ENCODE measurements around the gene PPP1R12B.
"Not testable (repeated sequence)": the region's sequence is repeated elsewhere in the genome, so short reads cannot be mapped to it uniquely, and the experiment has no call there.

Gene PPP1R12B

DNA sequence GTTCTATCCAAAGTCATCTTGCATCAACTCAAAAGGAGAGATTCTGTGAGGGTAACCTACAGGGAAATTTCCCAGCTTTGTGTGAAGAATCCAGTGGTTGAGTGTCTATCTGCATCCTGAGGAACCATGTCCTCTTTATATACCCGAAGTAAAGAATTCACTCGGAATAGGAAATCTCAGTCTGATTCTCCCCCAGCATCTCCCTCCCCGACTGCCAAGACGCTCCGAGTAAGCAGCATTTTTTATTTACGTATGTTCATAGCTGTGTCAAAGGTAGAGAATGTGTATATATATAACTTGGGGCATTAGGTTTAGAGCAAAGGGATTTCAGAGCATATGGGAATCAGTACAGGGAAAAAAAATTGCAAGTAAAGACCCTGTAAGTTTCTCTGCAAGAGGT lies 191.5 kb downstream of the PPP1R12B start:
- no peak for DNase-seq

- no peak for DNase-seq
Observed at GRCh38 chr1:202540448-202540847, 191.9 kb downstream of the PPP1R12B start.

DNA sequence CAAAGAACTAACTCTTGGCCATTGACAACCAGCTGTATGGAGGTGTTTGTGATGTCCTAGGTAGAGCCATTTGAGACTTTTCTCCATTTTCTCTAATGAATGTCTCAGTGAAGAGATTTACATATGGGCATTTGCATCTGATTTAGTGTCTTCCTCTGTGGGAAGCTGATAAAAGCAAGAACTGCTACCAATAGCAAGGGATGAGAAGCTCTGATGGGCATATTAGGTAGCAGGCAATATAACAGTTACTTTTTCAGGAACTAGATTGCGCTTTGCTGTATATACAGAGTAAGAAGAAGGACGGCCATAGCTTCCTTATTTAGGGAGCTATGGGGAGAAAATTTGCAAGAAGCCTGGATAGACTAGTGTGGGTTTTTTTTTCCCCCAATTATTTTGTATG lies 192.4 kb downstream of the PPP1R12B start:
- DNase-seq = not testable (repeated sequence)

DNA sequence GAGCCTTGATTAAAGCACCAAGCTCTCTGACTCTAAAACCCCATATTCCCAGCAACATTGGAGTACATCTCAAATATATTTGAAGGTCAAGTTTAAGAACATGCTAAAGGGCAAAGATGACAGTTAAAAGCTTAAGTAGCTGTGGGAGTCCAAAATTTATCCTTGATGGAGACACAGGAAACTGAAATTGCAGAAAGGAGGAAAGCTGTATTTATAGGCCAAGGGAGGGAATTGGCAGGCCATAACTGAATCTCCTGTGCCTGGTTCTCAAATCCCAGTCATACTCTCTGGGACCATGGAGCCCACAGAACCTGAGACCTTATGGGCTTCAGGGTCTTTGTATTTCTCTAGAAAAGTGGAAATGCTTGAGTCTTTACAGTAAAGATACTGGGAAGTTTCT lies 193.9 kb downstream of the PPP1R12B start:
- DNase-seq = not testable (repeated sequence)

DNA sequence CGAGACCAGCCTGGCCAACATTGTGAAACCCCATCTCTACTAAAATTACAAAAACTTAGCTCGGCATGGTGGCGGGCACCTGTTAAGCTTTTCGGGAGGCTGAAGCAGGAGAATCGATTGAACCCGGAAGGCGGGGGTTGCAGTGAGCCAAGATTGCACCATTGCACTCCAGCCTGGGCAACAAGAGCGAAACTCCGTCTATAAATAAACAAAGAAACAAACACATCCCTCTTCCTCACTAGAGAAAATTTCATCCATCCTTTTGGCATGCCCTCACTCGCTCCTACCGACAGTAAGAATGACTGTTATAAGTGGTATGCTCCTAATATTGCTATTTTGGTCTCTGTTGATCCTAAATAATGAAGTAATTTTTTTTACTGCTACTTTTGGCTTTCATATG lies 195.0 kb downstream of the PPP1R12B start:
- DNase-seq = not testable (repeated sequence)

DNA sequence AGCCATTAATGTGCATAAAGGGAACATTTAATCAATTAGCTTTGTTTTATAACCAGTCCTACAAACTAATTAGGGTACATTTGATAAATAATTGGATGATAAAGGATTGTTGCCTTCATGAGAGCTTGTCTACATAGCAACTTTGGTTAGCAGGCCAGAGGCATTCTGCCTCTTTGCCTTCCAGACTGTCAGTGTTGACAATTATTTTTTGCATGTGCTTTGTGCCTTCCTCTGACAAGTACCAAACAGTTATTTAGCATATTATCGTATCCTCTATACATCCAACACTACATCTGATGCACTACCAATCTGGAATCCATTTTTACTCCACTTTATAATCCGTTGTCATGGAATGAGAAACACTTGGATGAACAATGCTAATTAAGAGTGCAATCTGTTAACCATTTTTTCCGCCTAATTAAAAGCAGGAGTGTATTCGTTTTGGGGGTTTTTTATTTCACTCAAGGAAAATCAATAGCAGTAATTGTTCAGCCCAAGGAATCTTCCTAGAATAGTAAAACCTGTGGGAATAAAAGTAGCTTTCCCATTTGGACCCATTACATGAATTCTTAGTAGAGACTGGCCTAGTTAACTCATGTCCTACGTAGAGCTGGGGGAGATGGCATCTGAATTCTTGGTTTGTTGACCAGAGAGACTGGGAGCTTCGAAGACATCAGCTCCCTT lies 196.4 kb downstream of the PPP1R12B start:
- DNase-seq = not testable (repeated sequence)

- not testable (repeated sequence) for DNase-seq
Observed at GRCh38 chr1:202545647-202546303, 197.3 kb downstream of the PPP1R12B start.

DNA sequence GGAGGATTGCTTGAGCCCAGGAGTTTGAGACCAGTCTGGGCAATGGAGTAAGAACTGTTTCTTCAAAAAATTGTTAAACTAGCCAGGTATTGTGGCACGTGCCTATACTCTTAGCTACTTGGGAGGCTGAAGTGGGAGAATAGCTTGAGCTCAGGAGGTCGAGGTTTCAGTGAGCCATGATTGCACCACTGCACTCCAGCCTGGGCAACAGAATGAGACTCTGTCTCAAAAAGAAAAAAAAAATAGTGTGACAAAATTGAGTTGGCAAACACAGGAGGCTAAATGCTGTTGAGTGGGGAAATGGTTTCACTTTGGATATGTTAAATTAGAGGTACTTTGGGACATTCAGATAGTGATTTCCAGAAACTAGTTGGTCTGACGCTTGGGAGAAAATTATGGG lies 197.9 kb downstream of the PPP1R12B start:
- not testable (repeated sequence) for DNase-seq

DNA sequence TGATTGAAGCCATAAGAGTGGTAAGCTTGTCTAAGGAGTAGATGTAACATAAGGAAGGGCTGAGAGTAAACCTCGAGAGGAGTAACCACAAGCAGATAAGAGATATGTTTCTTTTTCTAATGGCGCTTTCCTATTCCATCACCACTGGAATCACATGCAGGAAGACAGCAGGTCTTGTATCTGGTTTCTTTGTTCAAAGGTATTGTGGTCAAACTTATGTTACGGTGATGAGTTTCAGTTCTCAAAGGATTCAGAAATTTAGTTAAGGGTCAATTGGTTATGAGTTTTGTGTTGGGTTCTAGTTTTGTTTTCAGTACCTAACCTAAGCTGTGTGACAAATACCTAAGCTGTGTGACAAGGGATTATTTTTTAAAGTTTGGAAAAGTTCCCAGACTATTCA lies 198.3 kb downstream of the PPP1R12B start:
- DNase-seq = not testable (repeated sequence)

- no peak for DNase-seq
Observed at GRCh38 chr1:202547215-202547614, 198.7 kb downstream of the PPP1R12B start.

DNA sequence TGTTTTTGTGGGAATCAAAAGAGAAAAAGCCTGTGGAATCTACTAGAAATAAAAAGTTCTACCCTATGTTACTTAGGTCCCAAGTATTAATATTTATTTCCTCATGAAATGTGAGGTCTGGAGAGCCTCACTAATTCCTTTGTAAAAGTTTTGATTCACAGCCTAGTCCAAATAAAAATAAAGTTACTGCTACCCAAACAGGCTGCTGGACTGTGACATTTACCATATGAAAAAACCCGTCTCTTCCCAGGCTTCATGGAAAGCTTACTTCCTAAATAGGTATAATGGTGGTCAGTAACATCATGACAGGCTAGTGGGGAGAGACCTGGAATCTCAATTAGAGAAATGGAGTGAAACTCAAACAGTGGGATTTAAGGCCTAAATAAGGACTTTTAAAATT lies 201.6 kb downstream of the PPP1R12B start:
- not testable (repeated sequence) for DNase-seq

GRCh38 chr1:202551683-202552082 lies 203.2 kb downstream of the PPP1R12B start:
- no peak for DNase-seq

DNA sequence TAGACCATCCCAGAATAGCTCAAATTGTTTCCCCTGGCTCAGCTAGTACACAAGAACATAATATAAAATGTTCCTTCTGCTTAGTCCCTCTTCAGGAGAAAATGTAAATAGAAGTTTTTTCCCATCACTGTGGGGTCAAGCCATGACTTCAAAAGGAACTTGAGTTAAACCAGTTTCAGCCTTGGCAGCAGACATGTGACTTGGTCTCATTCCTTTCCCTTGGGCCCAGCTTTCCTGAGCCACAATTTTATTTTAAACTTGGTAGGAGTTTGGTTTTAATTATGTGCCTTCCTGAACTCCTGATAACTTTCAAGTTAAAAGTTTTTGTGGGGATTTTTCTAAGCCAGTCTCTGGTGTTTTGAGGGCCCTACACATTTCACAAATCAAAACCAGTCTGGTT lies 204.1 kb downstream of the PPP1R12B start:
- DNase-seq = not testable (repeated sequence)

DNA sequence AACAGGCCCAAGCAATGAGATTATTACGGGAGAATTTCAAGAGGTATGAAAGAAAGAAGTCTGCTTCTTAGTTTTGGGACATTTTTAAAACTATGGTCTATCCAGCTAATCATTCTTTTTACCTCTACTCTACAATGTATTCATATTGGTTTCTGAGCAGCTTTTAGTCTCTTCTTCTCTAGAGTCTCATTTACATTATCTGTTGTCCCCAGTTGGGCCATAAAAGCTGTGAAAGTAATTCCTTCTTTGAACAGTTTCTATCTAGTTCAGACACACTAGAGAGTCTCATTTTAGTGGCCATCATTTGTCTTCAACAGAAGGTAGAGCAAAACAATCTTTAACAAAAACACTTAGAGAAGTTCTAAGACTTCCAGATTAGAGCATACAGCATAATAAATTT lies 204.6 kb downstream of the PPP1R12B start:
- not testable (repeated sequence) for DNase-seq

DNA sequence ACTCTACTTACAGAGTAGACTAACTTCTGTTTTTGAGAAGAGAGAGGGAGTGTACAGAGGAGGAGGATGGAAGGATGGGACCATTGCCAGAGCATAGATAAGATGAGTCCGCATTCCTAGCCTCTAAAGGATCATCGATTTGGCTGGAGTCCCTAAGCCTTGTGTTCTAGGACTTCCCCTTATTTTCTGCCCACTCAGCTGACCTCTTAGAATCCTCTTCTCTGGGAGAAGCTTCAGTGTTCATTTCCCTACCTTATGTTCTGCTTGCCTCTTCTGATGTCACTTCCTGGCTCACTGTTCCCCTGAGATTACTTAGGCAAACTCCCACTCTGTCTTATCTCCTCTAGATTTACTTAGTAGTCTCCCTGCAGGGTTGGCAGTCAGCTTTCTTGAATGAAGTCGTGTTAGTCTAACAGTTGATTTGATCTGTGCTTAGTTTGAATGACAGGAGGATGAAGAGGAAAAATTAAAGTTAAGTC lies 205.1 kb downstream of the PPP1R12B start:
- DNase-seq = no peak

DNA sequence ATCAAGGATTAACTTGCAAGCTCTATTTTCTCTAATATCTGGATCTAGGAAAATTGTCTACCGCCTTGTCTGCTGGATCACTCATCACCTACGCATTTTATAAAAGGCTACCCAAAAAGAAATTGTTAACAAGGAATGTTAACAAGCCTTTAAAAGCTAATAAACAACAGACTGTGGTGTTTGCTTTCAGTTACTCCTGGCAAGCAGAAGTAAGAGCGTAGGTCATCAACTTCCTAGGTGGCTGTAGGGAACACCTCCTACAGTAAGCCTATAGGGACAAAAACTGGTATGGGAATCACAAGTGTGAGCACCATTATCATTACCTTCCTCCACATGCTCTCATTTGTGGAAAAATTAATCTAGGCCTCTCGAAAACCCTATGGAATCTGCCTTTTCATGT lies 206.1 kb downstream of the PPP1R12B start:
- DNase-seq = not testable (repeated sequence)

DNA sequence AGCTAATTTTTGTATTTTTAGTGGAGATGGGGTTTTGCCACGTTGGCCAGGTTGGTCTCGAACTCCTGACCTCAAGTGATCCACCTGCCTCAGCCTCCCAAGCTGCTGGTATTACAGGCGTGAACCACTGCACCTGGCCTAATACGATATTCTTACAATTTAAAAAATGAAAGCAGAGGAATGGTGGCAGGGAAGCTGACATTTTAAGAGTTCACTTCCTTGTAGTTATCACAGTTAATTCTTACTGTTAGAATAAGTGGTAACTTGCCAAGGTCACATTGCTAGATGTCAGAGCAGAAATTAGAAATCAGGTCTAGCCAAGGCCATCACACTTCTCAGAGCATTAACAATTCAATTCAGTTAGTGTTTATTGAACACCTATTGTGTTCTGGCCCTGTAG lies 207.5 kb downstream of the PPP1R12B start:
- not testable (repeated sequence) for DNase-seq

DNA sequence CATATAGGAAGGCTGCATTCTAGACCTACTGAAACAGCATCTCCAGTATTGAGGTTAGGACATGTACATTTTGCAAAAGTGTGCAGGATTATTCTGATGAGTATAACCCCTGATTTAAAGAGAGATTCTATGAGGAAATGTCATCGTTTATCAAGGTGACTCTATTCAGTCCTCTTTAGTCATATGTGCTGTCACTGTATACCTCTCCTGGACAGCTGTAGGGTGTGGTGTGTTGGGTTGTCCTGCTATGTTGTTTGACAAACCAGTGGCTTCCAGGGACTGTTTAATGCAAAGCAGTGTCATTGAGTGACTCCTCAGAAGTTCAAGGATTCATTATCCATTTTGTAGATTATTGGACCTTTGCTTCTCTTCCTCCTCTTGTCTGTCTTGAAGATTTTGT lies 209.2 kb downstream of the PPP1R12B start:
- DNase-seq = not testable (repeated sequence)

DNA sequence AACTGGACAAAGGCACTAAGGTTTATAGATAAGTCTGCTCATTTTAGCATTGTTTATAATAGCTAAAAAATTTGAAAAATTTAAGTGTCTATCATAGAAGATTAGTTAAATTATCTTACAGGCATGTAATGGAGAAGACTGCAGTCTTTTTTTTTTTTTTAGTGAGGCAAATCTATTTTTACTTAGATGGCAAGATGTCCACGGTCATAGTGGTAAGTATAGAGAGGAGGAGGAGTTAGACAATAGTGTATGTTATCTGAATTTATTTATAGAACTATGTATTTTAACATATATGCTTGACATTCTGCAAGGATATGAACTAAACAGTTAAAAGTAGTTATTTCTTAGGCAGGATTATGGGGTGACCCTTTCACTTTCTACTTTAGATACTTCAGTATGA lies 212.7 kb downstream of the PPP1R12B start:
- DNase-seq = no peak

DNA sequence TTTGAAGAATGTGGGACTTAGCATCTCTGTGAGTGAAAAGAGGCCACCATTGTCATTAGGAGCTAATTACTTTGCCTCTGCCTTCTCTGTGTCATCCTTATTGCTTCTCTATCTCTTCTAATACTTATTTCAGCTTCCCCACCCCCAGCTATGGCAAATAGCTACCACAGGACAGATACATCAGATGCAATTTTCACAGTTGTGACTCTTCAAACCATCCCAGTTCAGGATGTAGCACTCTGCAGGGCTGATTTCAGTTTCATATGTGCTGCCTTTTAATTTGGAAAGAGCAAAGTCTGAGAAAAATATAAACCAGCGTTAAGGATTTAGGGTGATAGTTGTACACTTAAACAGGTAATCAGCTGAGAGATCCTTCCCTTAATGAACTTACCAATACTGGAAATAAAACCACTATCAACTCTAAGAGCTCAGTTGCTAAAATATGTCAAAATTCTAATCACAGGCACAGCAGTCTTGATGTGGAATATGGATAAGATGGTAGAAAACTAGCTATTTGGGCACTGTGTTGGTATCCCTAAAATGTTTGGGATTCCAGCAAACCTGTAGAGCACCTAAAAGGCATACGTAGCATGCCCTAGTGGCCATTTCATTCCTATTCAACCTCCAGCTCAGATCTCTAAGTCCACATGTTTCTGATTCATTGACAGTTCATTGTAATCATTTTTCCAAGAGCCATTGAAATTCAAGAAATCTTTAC lies 213.4 kb downstream of the PPP1R12B start:
- no peak for DNase-seq

GRCh38 chr1:202562444-202563060 lies 214.1 kb downstream of the PPP1R12B start:
- DNase-seq = no peak

- no peak for DNase-seq
Observed at GRCh38 chr1:202563818-202564217, 215.3 kb downstream of the PPP1R12B start.

GRCh38 chr1:202564958-202565495 lies 216.5 kb downstream of the PPP1R12B start:
- DNase-seq = no peak
